Glutamatergic neuron (in vitro differentiated cells): ENCODE data around the gene PRKCE. TPM values are rescaled to one million over a fixed set of nuclear protein-coding genes. Genes with fewer than 3 reads are reported as not detected.

ENCODE experiments used
- DNase-seq: peaks from one replicate; pipeline ENCODE4 v3.0.0; 2022
- H3K27ac Mint-ChIP-seq: one replicate; pipeline ENCODE4 v1.8.0; 2020; ENCODE audit warnings: mild to moderate bottlenecking, mixed read lengths, inconsistent platforms; ENCODE audit not compliant: unreplicated experiment
- H3K27me3 Mint-ChIP-seq: one replicate; pipeline ENCODE4 v1.8.0; 2020; ENCODE audit warnings: mild to moderate bottlenecking, moderate library complexity, mixed read lengths, inconsistent platforms; ENCODE audit not compliant: unreplicated experiment
- H3K36me3 Mint-ChIP-seq: one replicate; pipeline ENCODE4 v1.8.0; 2020; ENCODE audit warnings: mild to moderate bottlenecking, mixed read lengths, inconsistent platforms; ENCODE audit not compliant: unreplicated experiment
- H3K4me1 Mint-ChIP-seq: one replicate; pipeline ENCODE4 v1.8.0; 2020; ENCODE audit warnings: mild to moderate bottlenecking, low read depth, mixed read lengths, inconsistent platforms; ENCODE audit not compliant: unreplicated experiment
- H3K4me3 Mint-ChIP-seq: one replicate; pipeline ENCODE4 v1.8.0; 2020; ENCODE audit warnings: mild to moderate bottlenecking, mixed read lengths, inconsistent platforms; ENCODE audit not compliant: unreplicated experiment
- H3K9me3 Mint-ChIP-seq: one replicate; pipeline ENCODE4 v1.8.0; 2020; ENCODE audit warnings: mild to moderate bottlenecking, moderate library complexity, mixed read lengths, inconsistent platforms; ENCODE audit not compliant: unreplicated experiment
- CTCF ChIP-seq: fragments of 200-600 bp; sonication (generic); IDR thresholded peaks from one replicate; pipeline ENCODE4 v1.5.0; 2021; ENCODE audit not compliant: partially characterized antibody, unreplicated experiment
- total RNA-seq: library from RNA; stranded (reverse); fragmentation: NEBNext Ultra II Directional; extraction: Animal tissue kit (Norgen Biotek cat#: 25700); gene quantifications from one replicate; pipeline ENCODE4 v1.2.1, GENCODE V29; 2021; ENCODE audit not compliant: unreplicated experiment

The PRKCE gene
- total RNA-seq, 1 donor from 2014 or later, result 74.8 TPM

DNA sequence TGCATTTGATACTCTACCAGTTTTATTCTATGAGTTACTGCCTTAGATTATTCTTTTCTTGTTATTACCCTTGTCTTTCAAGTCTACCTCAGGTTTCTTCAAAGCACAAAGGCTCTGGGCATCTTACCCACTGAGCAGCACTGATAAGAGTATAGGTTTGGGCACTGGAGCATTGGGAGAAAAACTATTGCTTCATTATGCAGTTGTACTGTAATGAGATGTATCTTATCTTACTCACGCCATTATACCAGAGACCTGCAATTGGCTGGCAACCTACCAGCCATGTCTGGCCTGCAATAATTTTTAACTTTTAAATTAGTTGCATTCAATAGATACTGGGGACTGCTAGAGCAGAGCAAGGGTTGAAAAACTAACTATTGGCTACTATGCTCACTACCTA lies 21.5 kb upstream of the PRKCE start:
- Mint-ChIP-seq H3K36me3 (no peaks in the 10 kb centered on the region), H3K27ac (no peak overlapping the region), H3K4me1 (no peaks in the 10 kb centered on the region), H3K27me3 (no peaks in the 10 kb centered on the region), H3K4me3 (no peak overlapping the region), H3K9me3 (no peaks in the 10 kb centered on the region)
- DNase-seq, result no peak
- no peak for TF ChIP-seq CTCF

DNA sequence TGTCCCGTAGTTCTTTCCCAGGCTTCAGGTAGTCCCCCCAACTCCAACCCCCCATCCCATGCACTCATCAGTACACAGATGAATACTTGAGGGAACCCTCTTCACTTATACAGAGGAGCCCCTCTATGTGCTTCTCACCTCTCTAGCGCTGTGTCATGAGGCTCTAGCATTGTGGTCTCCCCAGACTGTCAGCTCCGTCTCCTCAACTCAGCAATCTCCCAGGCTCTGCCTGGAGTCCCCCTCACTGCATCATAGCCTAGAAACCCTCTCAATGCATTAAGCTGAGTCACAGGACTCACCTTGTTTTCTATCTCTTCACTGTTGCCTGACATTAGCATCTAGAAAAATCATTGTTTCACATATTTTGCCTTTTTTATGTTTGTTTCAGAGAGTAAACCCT lies 20.2 kb upstream of the PRKCE start:
- no peaks in the 10 kb centered on the region for H3K9me3 Mint-ChIP-seq

DNA sequence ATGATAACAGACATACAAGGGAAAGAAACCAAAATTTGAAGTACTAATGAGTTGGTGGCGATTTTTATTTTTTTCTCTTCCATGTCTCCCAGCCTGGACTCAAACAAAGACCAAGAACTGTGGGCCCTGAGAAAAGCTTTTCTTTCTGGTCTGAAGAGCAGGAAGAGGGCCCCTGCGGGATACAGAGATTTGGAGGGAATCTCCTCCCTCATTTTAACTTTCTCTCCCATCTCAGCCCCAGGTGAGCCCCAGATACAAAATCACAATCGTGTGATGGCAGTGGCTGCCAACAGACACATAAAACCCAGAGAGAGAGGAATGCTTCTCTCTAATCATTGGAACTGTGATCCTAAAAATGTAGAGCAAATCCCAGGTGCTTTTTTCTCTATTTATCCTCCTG lies 19.5 kb upstream of the PRKCE start:
- Mint-ChIP-seq H3K4me1 (no peaks in the 10 kb centered on the region), H3K27ac (no peak overlapping the region), H3K27me3 (no peaks in the 10 kb centered on the region)

More for the DNA sequence above, 20.2 kb upstream of the PRKCE start:
- DNase-seq, result no peak
- no peaks in the 10 kb centered on the region for H3K4me1 Mint-ChIP-seq
- no peak overlapping the region for H3K4me3 Mint-ChIP-seq
- no peaks in the 10 kb centered on the region for H3K27me3 Mint-ChIP-seq
- no peak overlapping the region for H3K27ac Mint-ChIP-seq
- TF ChIP-seq CTCF, result no peak
- no peaks in the 10 kb centered on the region for H3K36me3 Mint-ChIP-seq

DNA sequence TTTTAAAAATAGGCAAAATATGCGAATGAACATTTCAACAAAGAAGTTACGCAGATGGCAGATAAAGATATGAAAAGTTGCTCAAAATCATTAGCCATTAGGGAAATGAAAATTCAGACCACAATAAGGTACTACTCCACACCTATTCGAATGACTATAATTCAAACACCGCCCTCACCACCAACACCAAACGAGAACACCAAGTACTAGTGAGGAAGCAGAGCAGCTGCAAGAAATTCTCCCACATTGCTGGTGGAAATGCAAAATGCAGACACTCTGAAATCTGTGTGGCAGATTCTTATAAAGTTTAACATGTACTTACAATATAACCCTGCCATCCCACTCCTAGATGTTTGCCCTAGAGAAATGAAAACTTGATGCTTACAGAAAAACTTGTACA lies 17.3 kb upstream of the PRKCE start:
- Mint-ChIP-seq H3K27ac (no peak overlapping the region), H3K4me3 (no peak overlapping the region), H3K27me3 (no peaks in the 10 kb centered on the region), H3K9me3 (no peaks in the 10 kb centered on the region), H3K4me1 (no peaks in the 10 kb centered on the region), H3K36me3 (no peaks in the 10 kb centered on the region)
- TF ChIP-seq CTCF, result no peak
- DNase-seq, result no peak

More for the DNA sequence above, 19.5 kb upstream of the PRKCE start:
- H3K9me3 Mint-ChIP-seq, result no peaks in the 10 kb centered on the region
- TF ChIP-seq CTCF, result no peak
- DNase-seq, result no peak
- no peaks in the 10 kb centered on the region for H3K36me3 Mint-ChIP-seq
- no peak overlapping the region for H3K4me3 Mint-ChIP-seq

GRCh38 chr2:45636008-45636407 lies 15.5 kb upstream of the PRKCE start:
- no peaks in the 10 kb centered on the region for H3K4me1 Mint-ChIP-seq
- no peak overlapping the region for H3K27ac Mint-ChIP-seq
- no peaks in the 10 kb centered on the region for H3K27me3 Mint-ChIP-seq
- H3K9me3 Mint-ChIP-seq, result no peaks in the 10 kb centered on the region
- no peak overlapping the region for H3K4me3 Mint-ChIP-seq
- no peak for TF ChIP-seq CTCF
- peaks cover under 1% of the 10 kb centered on the region for H3K36me3 Mint-ChIP-seq
- no peak for DNase-seq
